Retina (tissue), 1 donor: ENCODE results near the gene ZNF32.

ENCODE experiments used
- DNase-seq: peaks from one replicate; pipeline ENCODE4 v3.0.0-alpha.2; 2016

Gene ZNF32, protein sequence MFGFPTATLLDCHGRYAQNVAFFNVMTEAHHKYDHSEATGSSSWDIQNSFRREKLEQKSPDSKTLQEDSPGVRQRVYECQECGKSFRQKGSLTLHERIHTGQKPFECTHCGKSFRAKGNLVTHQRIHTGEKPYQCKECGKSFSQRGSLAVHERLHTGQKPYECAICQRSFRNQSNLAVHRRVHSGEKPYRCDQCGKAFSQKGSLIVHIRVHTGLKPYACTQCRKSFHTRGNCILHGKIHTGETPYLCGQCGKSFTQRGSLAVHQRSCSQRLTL

DNA sequence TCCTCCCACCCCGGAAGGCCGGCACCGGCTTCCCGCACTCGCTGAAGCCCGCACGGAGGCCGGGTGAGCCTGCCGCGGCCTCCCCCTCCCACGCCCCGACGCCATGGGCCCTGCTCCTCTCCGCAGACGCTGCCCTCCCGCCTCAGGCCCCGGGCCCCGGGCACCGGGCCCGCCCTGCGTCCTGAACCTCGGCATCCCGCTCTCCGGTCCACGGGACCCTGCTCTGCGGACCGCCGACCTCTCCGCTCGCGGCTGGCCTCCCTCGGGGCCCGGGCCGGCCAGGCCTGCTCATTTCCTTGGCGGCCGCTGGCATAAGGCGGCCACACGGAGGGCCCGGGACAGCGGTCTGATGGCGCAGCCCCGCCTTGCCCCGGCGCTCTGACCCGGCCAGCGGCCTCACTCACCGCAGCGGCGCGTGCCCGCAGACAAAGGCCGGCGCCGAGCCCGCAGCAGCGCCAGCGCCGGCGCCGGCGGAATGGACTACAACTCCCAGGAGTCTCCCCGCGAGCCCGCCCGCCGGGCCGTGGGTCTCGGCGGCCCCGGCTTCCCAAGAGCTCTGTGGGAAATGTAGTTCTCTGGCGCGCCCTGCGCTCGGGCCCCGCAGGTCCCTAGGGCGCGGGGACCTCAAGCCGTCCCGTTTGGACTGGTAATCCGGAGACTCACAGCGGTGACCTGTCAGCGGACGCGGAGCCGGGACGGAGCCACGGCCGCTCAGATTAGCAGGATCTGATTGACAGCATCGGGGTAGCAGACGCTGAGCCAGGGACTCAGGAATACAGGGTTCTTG lies at the start of gene ZNF32:
Gene ZNF32, minus strand, starts transcription at position 484 of the 787 bp plus-strand sequence. CDS start 2,748 bp downstream, outside the sequence.
- DNase-seq: peak; percentile 96

DNA sequence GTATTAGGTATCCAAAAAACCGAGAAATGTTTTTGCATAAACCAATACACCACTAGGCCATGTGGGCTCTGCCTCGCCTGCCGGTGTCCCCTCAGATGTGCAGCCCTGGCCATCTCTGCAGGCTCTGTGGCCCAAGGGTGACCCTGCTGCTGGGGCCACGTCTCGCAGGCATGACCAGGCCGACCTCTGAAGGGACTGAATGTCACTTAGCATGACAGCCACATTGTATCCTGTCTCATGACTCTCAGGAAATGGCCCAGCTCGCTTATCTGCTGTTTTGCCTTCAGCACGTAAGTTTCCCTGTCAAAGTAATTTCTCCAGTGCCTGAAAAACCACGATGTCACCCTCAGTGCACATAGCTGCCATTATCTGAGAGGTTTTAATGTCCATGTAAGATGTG lies 49.5 kb upstream of the ZNF32 start:
- no peak for DNase-seq

DNA sequence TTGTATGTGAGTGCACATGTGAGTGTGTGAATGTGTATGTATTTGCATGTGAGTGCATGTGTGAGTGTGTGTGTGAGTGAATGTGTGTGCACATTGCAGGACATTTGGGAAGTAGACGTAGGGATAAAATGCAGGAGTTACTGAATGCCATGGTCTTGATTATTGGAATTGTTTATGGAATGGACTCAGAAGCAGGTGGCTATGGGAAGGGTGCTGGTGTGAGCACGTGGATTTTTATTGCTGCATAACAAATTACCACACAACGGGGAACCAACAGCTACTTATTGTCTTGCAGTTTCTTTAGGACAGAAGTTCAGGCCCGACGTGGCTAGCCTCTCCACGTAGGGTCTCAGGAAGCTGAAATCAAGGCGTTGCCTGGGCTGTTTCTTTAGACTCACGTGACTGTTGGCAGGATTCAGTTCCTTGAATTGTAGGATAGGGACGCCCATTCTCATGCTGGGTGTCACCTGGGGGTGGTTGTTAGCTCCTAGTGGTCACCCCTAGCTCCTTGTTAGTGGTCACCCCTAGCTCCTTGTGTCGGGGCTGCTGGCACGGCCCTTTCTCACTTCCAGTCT lies 48.3 kb upstream of the ZNF32 start:
- DNase-seq: no peak

DNA sequence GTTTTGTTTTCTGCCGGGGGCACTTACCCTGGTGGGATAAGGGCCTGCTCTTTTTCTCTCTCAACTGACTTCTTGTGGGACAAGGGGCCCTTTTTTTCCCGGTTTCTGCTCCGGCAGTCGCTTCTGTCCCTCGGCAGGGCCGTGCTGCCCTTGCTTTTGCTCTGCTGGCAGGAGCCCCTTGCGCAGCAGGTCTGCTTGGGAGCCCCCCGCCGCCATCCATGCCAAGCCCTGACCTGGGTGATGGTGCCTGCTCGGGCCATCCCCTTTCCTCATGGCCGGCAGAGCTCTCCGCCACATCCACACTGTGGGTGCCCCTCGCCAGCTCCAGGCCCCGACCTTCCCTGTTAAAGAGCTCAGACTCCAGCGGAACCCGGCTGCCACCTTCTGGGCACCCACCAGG lies 47.0 kb upstream of the ZNF32 start:
- DNase-seq: no peak

DNA sequence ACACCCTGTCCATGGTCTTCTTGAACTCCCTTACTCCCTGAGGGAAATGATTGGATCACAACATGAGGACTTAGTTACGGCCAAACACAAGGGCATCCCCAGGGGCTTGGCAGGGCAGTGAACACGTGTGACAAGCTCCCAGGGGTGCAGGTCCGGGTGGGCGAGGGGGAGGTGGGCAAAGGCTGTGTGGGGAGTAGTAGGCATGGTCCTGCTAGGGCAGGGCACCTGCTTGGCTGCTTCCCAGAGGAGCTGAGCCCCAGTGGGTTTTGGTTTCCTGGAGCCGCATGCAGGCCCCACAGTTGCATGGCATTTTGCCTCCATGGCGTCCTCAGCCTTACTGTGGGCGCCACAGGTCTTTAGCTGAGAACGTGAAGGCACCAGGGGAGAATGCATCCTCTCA lies 46.6 kb upstream of the ZNF32 start:
- DNase-seq: no peak

DNA sequence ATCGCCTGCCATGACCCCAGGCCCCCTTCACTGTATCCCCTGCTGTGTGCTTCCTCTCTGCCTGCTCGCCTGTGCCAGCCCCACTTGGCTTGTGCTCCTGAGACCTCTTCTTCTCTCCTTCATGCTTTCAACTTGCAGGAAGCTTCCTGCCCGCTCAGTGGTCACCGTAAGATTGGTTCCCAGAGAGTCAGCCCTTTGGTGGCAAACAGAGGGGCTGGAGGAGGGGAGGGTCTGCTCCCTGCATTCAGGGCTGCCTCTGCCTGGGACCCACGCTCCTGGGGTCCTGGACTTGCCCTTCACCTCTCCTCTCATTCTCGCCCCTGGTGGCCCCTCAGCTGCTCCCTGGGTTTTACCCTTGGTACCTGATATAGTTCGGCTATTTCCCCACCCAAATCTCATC lies 45.8 kb upstream of the ZNF32 start:
- DNase-seq: no peak

DNA sequence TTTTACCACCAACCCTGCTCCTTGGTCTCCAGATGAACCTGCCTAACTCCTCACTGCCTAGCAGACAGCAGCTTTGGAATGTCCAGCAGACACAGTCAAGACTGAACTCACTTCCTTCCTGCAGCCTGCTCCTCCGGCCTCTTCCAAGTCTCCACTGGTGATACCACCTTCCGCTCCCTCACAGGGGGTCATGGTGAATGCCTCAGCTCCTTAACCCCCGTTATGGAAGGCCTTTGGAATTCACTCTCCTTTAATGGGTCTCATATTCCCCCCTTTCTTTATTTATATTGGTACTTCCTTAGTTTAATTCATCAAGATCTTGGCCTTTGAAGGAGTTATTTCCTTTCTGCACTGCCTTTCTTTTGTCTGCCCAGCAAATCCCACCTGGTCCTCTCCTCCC lies 44.9 kb upstream of the ZNF32 start:
- no peak for DNase-seq

DNA sequence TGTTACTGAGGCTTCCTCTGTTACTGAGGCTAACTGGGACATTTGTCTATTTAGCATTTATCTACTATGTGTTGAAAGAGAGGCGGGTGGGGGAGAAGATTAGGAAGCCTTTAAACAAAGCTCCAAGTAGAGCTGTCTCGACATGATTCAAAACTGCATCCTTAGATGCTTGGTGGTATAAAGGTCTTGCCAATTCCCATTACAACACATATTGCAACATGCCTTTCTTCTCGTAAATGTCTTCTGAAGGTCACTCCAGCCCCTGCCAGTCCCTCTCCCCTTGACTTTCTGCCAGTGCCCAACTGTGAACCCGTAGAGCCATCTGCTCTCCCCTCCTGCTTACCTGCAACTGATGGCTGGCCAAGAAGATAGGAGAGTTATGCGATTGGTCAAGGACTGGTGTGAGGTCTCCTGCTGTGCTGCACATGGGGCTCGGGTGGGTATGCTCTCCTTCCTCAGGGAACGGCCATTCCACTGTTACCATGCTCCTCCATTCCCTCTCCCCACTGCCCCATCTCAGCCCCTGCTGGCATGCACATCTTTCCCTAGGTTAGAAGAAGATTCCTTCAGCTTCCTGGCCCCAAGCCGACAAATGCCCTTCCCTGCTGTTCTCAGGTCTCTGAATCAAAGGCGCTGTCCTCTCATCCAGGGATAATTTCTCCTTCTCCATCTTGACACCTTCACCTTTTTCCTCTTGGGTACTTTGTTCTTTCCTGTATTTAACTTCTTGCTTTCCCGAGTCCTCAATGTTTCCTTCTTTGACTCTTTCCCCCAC lies 43.6 kb upstream of the ZNF32 start:
- no peak for DNase-seq

DNA sequence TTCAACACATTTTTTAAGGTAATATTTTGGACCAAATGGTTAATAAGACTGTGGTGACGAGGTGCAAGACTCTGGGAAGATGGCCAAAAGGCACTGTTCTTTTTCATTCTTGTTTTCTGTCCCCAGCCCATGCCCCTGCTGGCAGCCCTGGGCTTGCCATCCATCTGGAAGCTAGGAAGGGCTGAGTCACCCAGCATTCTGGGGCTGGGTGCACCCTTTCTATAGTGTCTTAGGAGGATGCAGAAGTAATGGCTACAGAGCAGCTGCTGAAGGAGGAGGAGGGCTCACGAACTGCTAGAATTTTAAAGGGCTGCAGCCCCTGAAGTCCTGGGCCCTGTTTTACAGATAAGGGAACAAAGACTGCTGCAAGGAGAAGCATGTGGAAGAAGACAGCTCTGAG lies 42.8 kb upstream of the ZNF32 start:
- no peak for DNase-seq

DNA sequence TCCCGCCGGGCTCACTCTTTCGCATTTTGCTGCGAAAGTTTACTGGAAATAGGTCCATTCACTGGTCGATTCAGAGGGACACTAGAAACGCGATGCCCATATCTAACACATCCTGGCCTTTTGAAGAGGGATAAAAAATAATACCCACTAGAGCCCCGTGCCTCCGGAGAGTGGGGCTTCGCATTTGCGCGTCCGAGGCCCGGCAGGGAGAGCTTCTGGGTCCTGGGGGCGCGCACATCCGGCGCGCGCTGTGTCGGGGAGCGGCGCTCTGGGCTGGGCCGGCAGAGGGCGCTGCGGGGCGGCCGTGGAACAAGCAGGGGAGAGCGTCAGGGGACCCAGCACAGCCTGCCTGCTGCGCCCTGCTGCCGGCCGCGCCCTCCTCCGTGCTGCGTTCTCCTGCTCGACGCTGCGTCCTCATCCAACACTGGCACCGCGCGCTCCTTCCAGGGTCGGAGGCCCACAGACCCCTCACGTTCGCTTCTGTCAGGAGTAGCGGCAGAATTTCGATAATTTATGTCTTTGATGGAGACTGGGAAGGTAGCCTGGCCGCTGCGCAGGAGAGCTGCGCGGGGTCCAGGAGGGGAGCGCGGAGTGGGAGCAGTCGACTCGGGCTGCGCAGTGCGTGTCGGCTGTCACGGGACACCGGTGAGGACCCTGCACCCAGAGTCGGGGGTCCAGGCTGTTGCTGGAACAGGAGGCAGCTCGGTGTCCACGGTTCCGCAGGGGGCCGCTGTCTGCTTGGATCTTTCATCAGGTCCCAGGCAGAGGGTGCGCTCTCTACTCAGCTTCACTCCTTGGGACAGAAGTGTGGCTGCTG lies 41.5 kb upstream of the ZNF32 start:
- peak; percentile 99 for DNase-seq

DNA sequence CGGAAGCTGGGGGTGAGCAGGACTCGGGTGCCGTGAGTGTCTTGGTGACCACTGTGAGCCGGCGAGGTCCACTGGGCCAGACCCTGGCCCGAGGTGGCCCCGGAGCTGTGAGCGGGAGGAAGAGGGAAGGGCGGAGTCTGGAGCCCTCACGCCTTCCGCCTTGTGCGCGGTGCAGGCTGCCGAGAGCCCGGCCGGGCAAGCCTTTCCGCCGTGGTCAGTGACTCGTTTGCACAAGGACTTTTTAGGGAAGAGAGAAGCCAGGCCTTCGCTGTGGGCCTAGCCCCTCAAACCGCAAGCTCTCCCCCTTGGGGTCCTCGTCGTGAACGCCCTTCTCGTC lies 40.9 kb upstream of the ZNF32 start:
- no peak for DNase-seq

DNA sequence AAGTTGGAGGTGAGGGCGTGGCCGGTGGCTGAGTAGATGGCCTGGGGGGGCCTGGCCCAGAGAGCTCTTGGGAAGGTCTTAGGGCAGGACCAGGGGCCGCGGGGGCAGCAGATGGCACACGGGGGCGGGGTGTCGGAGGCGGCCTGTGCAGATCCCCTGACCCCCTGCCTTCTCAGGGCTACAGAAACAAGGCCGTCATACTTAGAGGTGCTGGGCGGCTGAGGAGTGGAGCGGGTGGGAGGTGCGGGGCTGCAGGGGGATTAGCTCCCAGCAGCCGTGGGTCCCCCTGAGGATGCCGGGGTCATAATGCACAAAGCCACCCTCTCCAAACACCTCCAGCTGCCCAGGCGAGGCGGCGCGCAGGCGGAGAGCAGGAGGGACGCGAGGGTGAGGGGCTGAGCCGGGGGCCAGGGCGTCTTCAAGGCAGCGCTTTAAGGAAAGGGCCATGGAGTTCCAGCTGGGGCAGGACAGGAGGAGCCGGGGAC lies 40.4 kb upstream of the ZNF32 start:
- DNase-seq: no peak

DNA sequence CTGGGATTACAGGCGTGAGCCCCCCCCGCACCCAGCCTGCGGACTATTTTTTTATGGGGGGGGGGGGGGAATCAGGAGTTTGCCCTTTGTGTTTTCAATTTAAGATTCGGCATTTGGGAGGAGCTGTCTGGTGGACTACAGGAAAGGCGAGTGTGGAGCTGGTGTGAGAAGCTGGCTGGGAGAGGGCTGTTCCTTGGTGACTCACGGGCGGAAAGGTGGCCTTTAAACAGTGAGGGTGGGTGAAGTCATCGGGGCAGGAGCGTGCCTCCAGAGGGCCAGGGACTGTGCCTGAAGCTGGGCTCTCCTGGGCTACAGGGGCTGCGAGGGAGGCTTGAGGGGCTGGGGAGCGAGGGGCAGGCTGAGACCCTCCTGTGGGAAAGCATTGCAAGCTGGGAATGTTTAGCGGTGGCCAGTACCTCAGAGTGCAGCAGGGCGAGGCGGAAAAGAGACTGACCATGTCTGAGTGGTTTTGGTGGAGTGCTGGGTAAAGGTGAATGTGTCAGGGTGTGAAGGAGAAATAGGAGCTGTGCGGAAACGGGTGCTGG lies 39.7 kb upstream of the ZNF32 start:
- no peak for DNase-seq

DNA sequence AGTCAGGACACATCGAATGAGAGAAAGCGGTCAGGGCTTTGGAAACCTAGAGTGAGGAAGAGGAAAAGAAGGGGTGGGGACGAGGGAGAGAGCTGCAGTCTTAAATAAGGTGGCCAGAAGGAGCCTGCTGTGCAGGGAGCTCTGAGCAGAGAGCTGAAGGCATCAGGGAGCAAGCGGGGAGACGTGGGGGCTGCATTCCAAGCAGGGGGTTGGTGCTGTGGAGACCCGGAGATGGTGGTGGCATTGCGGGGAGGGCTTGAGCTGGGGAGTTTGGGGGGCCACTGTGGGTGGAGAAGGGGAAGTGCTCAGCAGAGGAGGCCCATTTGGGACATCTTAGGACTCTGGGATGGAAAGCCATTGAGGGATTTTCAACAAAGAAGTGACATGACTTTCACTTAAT lies 38.7 kb upstream of the ZNF32 start:
- DNase-seq: no peak

DNA sequence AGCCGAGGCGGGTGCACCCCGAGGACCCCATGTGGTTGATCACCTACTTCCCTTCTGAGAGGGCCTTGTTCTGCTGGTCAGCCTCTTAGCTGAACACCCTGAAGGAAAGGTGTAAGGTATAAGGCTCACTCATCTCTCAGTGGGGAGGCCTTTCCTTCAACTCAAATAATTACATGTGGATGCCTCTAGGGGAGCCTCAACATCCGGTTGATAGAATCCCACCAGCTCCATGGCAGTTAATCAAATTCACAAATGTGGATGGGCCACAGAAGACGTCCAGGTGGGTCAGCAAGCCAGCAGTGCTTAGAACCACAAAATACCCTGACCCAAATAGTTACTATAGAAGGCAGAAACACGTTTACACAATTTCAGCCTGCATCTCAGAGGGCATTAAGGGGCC lies 37.7 kb upstream of the ZNF32 start:
- DNase-seq: no peak

DNA sequence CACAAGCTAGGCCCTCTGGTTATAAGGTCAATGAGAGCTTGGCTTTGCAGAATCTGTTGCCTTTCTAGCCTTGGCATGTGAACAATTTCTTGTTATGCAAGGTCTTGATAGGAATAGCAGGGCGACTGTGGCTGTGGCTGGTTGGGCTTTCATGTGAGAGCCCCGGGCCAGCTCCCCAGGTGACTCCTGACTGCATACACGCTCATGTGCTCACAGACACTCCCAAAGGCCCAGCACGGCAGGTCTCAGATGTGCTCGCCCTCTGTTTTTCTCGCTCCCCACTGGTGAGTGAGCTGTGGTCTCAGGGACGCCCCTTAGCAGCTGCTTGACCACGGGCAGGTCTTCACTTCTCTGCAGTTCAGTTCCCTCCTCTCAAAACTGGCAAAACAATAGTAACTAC lies 37.1 kb upstream of the ZNF32 start:
- no peak for DNase-seq

DNA sequence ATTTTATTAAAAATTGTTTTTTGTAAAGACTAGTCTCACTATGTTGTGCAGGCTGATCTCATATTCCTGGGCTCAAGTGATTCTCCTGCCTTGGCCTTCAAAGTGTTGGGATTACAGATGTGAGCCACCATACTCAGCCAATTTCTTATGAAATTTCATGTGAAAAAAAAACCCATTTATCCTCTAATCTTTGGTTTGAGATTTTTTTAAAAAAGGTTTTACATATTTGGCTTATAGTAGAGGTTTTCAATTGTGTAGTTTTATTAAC lies 35.5 kb upstream of the ZNF32 start:
- no peak for DNase-seq

DNA sequence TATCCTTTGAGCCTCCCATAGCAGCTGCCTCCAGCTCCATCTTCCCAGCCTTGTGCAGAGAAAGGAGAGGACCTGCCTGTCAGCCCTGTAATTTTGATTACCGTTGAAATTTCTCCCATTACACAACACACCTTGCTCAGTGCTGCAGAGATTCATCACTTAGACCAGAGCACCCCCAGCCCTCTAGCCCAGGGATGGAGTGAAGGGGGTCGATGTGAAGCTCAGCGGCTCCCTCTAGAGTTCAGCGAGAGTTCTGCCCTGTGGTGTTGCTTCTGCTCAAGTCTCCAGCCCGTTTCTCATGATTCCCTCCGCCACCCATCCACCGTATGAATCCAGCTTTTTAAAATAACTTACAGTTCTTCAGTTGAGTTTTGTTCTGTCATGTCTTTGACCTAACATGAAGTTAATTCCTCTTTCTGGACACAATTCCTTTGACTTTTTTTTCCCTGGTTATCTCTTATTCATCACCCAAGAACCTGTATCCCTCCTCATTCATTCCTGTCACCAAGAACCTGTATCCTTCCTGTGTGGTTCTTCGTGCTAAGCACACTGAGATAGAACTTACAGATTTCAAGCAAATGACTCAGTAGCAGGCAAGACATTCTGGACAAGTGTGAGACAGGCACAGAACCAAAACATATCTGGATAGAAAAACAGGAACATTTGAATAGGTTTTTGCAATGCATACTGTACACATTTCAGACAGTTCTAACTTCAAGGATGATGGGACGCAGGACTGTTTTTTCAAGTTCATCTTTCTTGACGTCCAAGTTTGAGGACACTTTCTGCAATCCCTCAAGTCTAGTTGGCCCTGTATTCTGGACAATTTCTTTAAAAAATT lies 35.0 kb upstream of the ZNF32 start:
- no peak for DNase-seq

DNA sequence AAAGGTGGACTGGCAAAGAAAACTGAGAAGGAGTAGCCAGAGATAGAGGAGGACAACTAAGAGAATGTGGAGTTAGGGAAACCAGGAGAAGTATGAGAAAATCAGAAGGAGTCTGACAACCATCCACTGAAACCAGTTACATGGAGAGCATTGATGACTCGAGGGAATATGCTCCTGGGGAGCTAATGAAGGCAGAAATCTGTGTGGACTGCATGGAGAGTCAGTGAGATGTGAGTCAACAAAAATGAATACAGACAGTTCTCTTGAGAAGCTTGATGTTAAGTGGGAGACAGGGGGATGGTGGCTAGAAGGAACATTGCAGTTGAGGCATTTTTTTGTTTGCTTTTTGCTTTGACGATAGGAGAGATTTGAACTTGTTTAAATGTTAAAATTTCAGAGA lies 34.3 kb upstream of the ZNF32 start:
- DNase-seq: no peak

DNA sequence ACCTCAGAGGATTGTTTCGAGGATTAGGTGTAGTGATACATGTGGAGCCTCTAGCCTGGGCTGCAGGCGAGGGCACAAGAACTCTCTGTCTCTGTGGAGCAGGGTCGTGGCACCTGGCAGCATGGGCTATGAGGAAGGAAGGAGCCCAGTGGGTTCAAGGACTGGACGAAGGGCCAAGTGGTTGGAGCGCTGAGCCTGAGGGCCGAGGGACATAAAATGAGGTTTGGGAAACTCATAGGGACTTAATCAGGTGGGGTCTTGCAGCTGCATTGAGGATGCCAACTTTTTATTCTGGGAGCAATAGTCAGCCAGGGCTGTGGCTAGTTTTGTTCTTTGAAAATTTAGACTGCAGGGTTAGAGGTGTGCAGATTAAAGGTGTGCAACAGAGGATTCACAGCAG lies 33.0 kb upstream of the ZNF32 start:
- DNase-seq: no peak

DNA sequence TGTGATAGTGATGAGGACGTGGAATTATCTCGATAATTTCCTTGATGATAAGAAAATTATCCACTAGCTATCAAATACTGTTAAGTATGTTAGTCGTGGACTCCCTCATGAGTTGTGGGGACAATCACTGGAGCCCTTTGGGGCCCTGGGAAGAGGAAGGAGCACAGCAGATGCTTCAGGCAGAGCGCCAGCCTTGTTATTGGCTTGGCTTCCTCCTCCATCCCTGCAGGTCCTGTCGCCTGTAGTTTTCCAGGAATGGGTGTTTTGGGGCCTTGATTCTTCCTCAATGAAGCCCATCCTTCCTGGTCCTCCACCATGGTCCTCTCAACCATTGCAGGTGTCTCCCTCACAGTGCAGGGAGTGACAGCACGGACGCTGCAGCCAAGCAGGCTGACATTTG lies 32.5 kb upstream of the ZNF32 start:
- DNase-seq: no peak

DNA sequence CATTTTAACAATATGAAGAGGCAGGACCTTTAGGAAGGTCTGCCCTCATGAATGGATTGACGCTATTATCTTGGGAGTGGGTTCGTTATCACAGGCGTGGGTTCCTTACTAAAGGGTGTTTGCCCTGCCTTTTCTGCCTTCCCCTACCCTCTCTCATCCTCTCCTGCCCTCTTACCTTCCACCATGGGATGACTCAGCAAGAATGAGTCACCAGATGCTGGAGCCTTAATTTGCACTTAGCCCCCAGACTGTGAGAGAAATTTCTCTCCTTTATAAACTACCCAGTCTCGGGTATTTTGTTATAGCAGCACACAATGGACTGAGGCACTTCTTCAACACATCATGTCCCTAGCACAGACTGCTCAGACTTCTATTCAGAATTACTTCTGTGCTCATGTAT lies 31.4 kb upstream of the ZNF32 start:
- no peak for DNase-seq
